Heart right ventricle (tissue), 16 donors: Measurements from ENCODE around the gene CSNK1D. TPM values are rescaled to one million over a fixed set of nuclear protein-coding genes. Genes with fewer than 3 reads are reported as not detected.

Source experiments
- ATAC-seq, 8 donors: fragments of 200-7000 bp; cut with Tn5 transposase; one replicate each; pipeline ENCODE4 v1.9.1; 2020; ENCODE audit warnings: mild to moderate bottlenecking in 8 of 8, moderate library complexity in 8 of 8, moderate number of reproducible peaks in 1 of 8
- DNase-seq, 2 donors: peaks; one replicate each; pipeline ENCODE4 v3.0.0-alpha.2; 2020
- H3K27ac ChIP-seq, 10 donors: fragments of 200-600 bp; sonication (generic) in 2 of 10; one replicate each; pipeline versions ENCODE4 v1.5.0 to v1.8.0; 2020 to 2022; ENCODE audit warnings: mild to moderate bottlenecking in 3 of 10
- H3K27me3 ChIP-seq, 7 donors: fragments of 200-600 bp; one replicate each; pipeline ENCODE4 v1.8.0; 2021 to 2022; ENCODE audit warnings: mild to moderate bottlenecking in 2 of 7
- H3K36me3 ChIP-seq, 9 donors: fragments of 200-600 bp; sonication (generic) in 1 of 9; one replicate each; pipeline versions ENCODE4 v1.5.0 to v1.8.0; 2020 to 2022; ENCODE audit warnings: mild to moderate bottlenecking in 2 of 9
- H3K4me1 ChIP-seq, 9 donors: fragments of 200-600 bp; sonication (generic) in 1 of 9; one replicate each; pipeline versions ENCODE4 v1.5.0 to v1.8.0; 2020 to 2022; ENCODE audit warnings: mild to moderate bottlenecking in 4 of 9
- H3K4me3 ChIP-seq, 10 donors: fragments of 200-600 bp; sonication (generic) in 2 of 10; one replicate each; pipeline versions ENCODE4 v1.5.0 to v1.8.0; 2020 to 2022; ENCODE audit warnings: mild to moderate bottlenecking in 7 of 10, moderate library complexity in 2 of 10
- H3K9me3 ChIP-seq, 11 donors: fragments of 200-600 bp in 10 of 11; sonication (generic) in 2 of 11; one replicate each; pipeline versions ENCODE4 v1.5.0 to v1.8.0; 2013 to 2022; ENCODE audit warnings: mild to moderate bottlenecking in 2 of 11, control low read depth in 1 of 11, moderate library complexity in 1 of 11
- WGBS, 2 donors: extraction: QIAGEN DNeasy Blood & Tissue Kit; methylation state at CpG; one replicate each; pipeline ENCODE4 v1.1.7; 2013; ENCODE audit warnings: inconsistent platforms in 1 of 2; 5-methylcytosine and 5-hydroxymethylcytosine counted together
- intact Hi-C, 10 donors: fragments of 100-400 bp; cut with DNase I; formaldehyde crosslinking; loops; one replicate each; pipeline versions ENCODE4 v1.11.1 to v1.14.2; 2022
- polyA plus RNA-seq, 2 donors: library from polyadenylated mRNA; stranded (reverse); fragments of 200-250 nt; gene quantifications; one replicate each; pipeline ENCODE4 v1.2.3, GENCODE V29; 2013
- total RNA-seq, 10 donors: library from RNA; stranded (reverse); fragmentation: NEBNext Ultra II Directional in 3 of 10; extraction: Animal tissue kit (Norgen Biotek cat#: 25700) in 3 of 10; gene quantifications; one replicate each; pipeline versions ENCODE4 v1.2.1 to v1.2.4, GENCODE V29; 2021 to 2023
- TF ChIP-seq, protein P1 (sequence below), 9 donors: fragments of 200-600 bp; sonication (generic) in 2 of 9; IDR thresholded peaks; one replicate each; pipeline versions ENCODE4 v1.5.0 to v1.8.0; 2021 to 2022; ENCODE audit warnings: antibody characterized with exemption in 9 of 9, mild to moderate bottlenecking in 5 of 9, moderate library complexity in 1 of 9
- donor health status: Arrhythmogenic right ventricular cardiomyopathy.
- donor health status: ischemic (EF 13 %, LVEDD 7.1; RV severe dilation, severe dysfunction).
- donor health status: healthy with polysubstance abuse.
- donor health status: DM: no; HTN: yes; CAD: no.
- donor health status: DM: no; HTN: no; CAD: no.
- donor health status: ischemic (EF 25% LVEDD 6.9; RV normal size, moderate dysfunction).
- donor health status: ischemic (EF 25% LVEDD 5.7; RV mildly dilated, moderate dysfunction).
- donor health status: healthy.
- donor health status: DM: yes; HTN: yes; CAD: no.
- donor health status: Ischemic cardiomyopathy.
- donor health status: ischemic (EF 35%, LVEDD 5.7; RV mildly dilated, moderate dysfunction).
- donor health status: nonischemic (EF 11% LVEDD 7.7; RV severe dilation, severe dysfunction).
- donor health status: DM: yes; HTN: yes; CAD: no.
- donor health status: PGD.
- donor health status: ischemic (EF 29% LVEDD 5.4; RV normal size, mild dysfunction).
- donor health status: nonischemic (EF 23%, LVEDD 6.1; RV moderate dilation, normal function).

Gene CSNK1D
- total and polyA plus RNA-seq, 12 donors, result 54.4 to 72.7 (median 66.8) TPM

DNA sequence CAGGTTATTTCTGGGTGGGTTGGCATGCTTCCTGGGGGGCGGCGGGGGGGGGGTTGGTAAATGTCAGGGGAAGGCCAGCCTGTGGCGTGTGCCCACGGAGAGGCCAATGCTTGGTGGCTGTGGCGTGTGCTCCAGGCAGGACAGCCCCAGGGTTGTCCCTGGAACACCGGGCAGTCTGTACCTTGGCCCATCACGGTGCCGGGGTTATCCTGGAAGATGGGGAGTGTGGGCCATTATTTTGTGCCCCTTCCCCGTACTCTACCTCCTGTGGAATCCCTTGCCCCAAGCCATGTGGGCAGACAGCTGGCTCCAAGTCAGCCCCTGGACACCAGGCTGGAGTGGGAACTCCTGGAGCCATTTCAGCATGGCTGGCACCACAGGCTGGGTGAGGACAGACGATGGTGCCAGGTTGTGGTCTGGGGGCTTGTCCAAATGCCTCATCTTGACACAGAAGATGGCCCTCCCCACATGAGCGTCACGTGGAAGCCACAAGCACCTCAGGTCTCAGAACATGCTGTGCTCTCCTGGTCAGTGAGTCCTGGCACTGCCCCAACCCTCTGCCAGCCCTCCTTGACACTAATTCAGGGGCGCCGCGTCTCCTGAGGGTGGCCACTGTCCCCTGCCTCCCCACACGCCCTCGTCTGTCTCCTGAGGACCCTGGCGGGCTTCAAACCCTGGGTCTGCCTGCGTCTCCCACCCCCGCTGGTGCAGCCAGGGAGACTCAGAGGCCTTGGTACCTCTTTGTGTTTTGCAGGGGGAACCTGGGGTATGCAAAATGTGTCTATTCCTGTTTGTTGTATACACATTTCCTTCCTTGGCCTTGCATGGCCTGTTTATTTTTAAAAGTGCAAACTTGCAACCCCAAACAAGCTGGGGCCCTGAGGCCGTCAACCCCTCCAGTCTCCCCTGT is 40.4 kb downstream of the CSNK1D start:
- H3K4me3 ChIP-seq, result peak overlapping the region in 1 of 10 donors; percentile 88
- intact Hi-C loops, result loop anchor here in 3 of 10 donors (5.0 to 10.0 kb wide), 3 partner anchors 64 to 92 kb away; no protein-coding TSS in a partner anchor
- ATAC-seq, result no peak

DNA sequence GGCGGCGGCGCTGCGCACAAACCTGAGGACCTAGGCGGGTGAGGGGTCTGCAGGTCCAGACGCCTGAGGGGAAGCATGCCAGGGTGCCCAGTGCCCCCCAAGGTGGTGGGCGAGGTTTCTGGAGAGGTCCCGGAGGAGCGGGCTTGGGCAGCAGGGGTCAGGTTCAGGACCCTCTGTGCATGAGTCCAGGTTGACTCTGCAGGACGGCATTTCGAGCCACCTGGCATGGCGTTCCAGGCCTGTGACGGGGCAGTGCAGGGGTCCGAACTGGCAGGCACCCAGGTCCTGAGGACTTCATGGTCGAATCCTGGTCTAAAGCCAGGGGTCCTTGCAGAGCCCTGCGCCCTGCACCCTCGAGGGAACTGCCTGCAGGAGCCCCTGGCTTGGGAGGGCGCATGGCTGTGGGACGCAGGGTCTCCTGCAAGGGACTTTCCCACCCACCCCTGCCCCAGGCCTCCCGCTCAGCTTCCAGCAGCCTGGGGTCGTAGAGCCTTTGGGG is 41.1 kb downstream of the CSNK1D start:
- no peaks in the 10 kb centered on the region for H3K9me3 ChIP-seq
- peaks cover 0 to 35% (median 0%) of the 10 kb centered on the region in 9 donors for H3K36me3 ChIP-seq
- WGBS, 2 donors, result 77 to 80% methylated on average over 21 of the region's 21 CpGs
- H3K4me1 ChIP-seq, result peaks cover 20 to 87% (median 53%) of the 10 kb centered on the region in 9 donors
- ATAC-seq (no peak), DNase-seq (peak in 1 of 2 donors; percentile 43)
- H3K27ac ChIP-seq, result peak overlapping the region; percentile 85 to 100 (median 97)
- H3K27me3 ChIP-seq, result no peaks in the 10 kb centered on the region
- intact Hi-C loops, result loop anchor here in 3 of 10 donors (5.0 to 10.0 kb wide), 3 partner anchors 65 to 92 kb away; no protein-coding TSS in a partner anchor
- peak overlapping the region in 9 of 10 donors; percentile 46 to 88 (median 71) for H3K4me3 ChIP-seq
- TF ChIP-seq, protein P1, sequence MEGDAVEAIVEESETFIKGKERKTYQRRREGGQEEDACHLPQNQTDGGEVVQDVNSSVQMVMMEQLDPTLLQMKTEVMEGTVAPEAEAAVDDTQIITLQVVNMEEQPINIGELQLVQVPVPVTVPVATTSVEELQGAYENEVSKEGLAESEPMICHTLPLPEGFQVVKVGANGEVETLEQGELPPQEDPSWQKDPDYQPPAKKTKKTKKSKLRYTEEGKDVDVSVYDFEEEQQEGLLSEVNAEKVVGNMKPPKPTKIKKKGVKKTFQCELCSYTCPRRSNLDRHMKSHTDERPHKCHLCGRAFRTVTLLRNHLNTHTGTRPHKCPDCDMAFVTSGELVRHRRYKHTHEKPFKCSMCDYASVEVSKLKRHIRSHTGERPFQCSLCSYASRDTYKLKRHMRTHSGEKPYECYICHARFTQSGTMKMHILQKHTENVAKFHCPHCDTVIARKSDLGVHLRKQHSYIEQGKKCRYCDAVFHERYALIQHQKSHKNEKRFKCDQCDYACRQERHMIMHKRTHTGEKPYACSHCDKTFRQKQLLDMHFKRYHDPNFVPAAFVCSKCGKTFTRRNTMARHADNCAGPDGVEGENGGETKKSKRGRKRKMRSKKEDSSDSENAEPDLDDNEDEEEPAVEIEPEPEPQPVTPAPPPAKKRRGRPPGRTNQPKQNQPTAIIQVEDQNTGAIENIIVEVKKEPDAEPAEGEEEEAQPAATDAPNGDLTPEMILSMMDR (IDR thresholded peaks at IDR 0.05), result no peak

More for the DNA sequence above, 40.4 kb downstream of the CSNK1D start:
- peak in 1 of 2 donors; percentile 17 for DNase-seq
- Histone ChIP-seq H3K9me3 (no peaks in the 10 kb centered on the region), H3K36me3 (peaks cover 0 to 43% (median 0%) of the 10 kb centered on the region in 9 donors), H3K27me3 (no peaks in the 10 kb centered on the region), H3K4me1 (peaks cover 25 to 88% (median 53%) of the 10 kb centered on the region in 9 donors), H3K27ac (peak overlapping the region in 3 of 10 donors; percentile 20 to 98 (median 88))
- 71 to 72% methylated on average over 21 of the region's 21 CpGs for WGBS, 2 donors
- TF ChIP-seq, protein P1 (IDR thresholded peaks at IDR 0.05), result no peak

DNA sequence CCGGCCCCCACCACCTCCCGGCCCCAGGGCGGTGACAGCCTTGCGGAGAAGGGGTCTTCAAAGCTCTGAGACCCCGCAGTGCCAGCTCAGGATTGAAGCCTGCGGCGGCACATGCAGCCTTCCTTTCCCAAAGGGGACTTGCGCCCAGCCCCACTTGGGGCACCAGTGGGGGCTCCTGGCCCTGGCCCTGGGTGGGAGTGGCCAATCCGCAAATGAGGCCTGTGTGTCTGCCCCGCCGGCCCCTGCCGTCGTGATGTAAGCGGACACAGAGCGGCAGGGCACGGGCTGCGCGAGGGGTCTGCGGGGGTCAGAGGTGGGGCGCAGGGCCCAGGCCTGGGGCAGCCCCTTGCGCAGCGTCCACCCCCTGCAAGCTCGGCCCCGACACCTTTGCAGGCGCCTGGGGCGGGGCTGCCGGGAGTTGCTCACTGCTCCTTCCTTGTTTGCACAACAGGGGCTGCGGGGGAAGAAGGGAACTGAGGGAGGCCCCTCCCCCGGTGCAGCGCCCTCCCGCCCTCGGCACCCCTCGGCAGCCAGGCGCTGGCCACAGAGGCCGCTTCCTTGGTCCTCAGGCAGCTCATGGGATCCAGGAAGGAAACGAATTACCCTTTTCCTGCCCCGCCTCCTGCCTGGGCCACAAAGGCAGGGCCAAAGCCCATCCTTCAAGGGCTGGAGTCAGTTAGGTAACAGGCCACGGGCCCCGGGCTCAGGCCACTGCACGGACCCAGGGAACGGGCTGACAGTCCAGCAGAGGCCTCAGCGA is 41.8 kb downstream of the CSNK1D start:
- TF ChIP-seq, protein P1 (IDR thresholded peaks at IDR 0.05), result no peak
- intact Hi-C loops, result loop anchor here in 3 of 10 donors (5.0 to 10.0 kb wide), 3 partner anchors 66 to 93 kb away; no protein-coding TSS in a partner anchor
- Histone ChIP-seq H3K4me1 (peaks cover 20 to 83% (median 53%) of the 10 kb centered on the region in 9 donors), H3K27me3 (no peaks in the 10 kb centered on the region), H3K27ac (peak overlapping the region; percentile 85 to 100 (median 97)), H3K4me3 (peak overlapping the region; percentile 46 to 88 (median 73)), H3K36me3 (peaks cover 0 to 29% (median 0%) of the 10 kb centered on the region in 9 donors), H3K9me3 (no peaks in the 10 kb centered on the region)
- DNase-seq (peak; percentile 76 to 78), ATAC-seq (peak; percentile 34 to 56 (median 50))
- WGBS, 2 donors, result 8 to 13% methylated on average over 42 of the region's 42 CpGs

DNA sequence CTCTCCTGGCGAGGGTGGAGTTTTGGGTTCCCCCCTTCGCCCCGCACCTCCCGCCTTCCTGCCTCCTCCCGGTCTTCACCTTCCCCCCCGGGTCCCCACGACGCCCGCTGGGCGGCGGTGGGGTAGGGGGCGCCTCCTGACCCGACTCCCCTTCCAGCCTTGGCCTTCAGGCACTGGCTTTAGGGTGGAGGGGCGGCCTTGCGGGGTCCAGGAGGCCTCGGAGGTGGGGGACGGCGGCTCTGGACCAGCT is 42.3 kb downstream of the CSNK1D start:
- peak overlapping the region; percentile 85 to 100 (median 97) for H3K27ac ChIP-seq
- TF ChIP-seq, protein P1 (IDR thresholded peaks at IDR 0.05), result no peak
- peak overlapping the region; percentile 46 to 88 (median 73) for H3K4me3 ChIP-seq
- intact Hi-C loops, result loop anchor here in 3 of 10 donors (5.0 to 10.0 kb wide), 3 partner anchors 66 to 94 kb away; no protein-coding TSS in a partner anchor
- H3K9me3 ChIP-seq, result no peaks in the 10 kb centered on the region
- peaks cover 18 to 83% (median 52%) of the 10 kb centered on the region in 9 donors for H3K4me1 ChIP-seq
- WGBS, 2 donors, result 0 to 2% methylated on average over 8 to 18 of the region's 18 CpGs
- DNase-seq (no peak), ATAC-seq (peak in 7 of 8 donors; percentile 0 to 9 (median 2))
- peaks cover 0 to 24% (median 0%) of the 10 kb centered on the region in 9 donors for H3K36me3 ChIP-seq
- H3K27me3 ChIP-seq, result no peaks in the 10 kb centered on the region
